MM.1S (cell line): ENCODE data around the gene STX1A.

ENCODE experiments used
- CTCF ChIP-seq: fragments of 300-600 bp; sonication (generic); IDR thresholded peaks from 2 replicates; pipeline ENCODE4 v1.5.1; 2016; ENCODE audit warnings: antibody characterized with exemption, low read length, mixed read lengths
- EZH2 ChIP-seq: fragments of 300-600 bp; sonication (generic); optimal IDR thresholded peaks from 2 replicates; pipeline ENCODE3; 2017; ENCODE audit warnings: low read depth, mild to moderate bottlenecking, antibody characterized with exemption, low read length, mixed read lengths
- EZH2phosphoT487 ChIP-seq: fragments of 300-600 bp; sonication (generic); IDR thresholded peaks from 2 replicates; pipeline ENCODE4 v1.6.1; 2018; ENCODE audit warnings: antibody characterized with exemption, low read length

GRCh38 chr7:73768641-73769480, 49.4 kb upstream of the STX1A start:
- TF ChIP-seq EZH2 (no peak), CTCF (no peak), EZH2phosphoT487 (no peak)
